ENCODE measurements around the gene GDI1.

DNA sequence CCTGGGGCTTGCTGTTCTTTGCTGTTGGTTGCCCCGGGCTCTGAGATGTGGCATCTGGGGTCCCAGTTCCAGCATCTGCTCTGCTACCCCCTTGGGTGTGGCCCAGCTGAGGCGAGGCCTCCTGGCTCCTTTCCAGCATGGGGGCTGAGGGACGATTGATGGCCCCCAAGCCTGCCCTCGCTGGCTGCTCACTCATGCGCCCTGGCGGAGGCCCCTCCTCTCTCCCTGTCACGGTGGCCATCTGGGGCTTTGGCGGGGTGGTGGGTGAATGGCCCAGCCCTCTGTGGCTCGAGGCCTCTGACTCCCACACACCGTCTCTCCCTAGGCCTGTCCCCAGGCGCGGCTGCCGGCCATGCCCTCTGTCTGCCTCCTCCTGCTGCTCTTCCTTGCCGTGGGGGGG is 22.9 kb downstream of the GDI1 start:
- TF ChIP-seq, protein P1, sequence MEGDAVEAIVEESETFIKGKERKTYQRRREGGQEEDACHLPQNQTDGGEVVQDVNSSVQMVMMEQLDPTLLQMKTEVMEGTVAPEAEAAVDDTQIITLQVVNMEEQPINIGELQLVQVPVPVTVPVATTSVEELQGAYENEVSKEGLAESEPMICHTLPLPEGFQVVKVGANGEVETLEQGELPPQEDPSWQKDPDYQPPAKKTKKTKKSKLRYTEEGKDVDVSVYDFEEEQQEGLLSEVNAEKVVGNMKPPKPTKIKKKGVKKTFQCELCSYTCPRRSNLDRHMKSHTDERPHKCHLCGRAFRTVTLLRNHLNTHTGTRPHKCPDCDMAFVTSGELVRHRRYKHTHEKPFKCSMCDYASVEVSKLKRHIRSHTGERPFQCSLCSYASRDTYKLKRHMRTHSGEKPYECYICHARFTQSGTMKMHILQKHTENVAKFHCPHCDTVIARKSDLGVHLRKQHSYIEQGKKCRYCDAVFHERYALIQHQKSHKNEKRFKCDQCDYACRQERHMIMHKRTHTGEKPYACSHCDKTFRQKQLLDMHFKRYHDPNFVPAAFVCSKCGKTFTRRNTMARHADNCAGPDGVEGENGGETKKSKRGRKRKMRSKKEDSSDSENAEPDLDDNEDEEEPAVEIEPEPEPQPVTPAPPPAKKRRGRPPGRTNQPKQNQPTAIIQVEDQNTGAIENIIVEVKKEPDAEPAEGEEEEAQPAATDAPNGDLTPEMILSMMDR (IDR thresholded peaks at IDR 0.05 in 2 of 3, conservative IDR thresholded peaks at IDR 0.05 in 1 of 3; ENCODE audit: control insufficient read depth in 2 of 3, extremely low read depth in 1 of 3, insufficient read depth in 1 of 3, low read depth in 3 of 3, low read length in 3 of 3): no peak
- TF ChIP-seq SREBF2 (IDR thresholded peaks at IDR 0.05; ENCODE audit: low read length) (no peak), SPI1 (IDR thresholded peaks at IDR 0.05; ENCODE audit: borderline replicate concordance, insufficient read depth, low read depth, low read length) (no peak), WRNIP1 (IDR thresholded peaks at IDR 0.05; ENCODE audit: borderline replicate concordance, low read depth, low read length) (no peak), NR2C2 (IDR thresholded peaks at IDR 0.05; ENCODE audit: borderline replicate concordance, control insufficient read depth, insufficient read length, low read depth) (no peak), EZH2 (IDR thresholded peaks at IDR 0.05; ENCODE audit: borderline replicate concordance, control insufficient read depth, low read depth, low read length) (no peak), ZNF274 (IDR thresholded peaks at IDR 0.05; ENCODE audit: insufficient read depth, insufficient read length) (no peak), POLR2A (IDR thresholded peaks at IDR 0.05; ENCODE audit: low read depth, low read length) (no peak), EP300 (IDR thresholded peaks at IDR 0.05; ENCODE audit: borderline replicate concordance in 1 of 2, control insufficient read depth in 1 of 2, low read depth in 2 of 2, low read length in 2 of 2) (no peak), NRF1 (conservative IDR thresholded peaks at IDR 0.05; ENCODE audit: low read depth, low read length) (no peak), CREM (IDR thresholded peaks at IDR 0.05; ENCODE audit: low read depth) (no peak)
- TF ChIP-seq, protein P2, sequence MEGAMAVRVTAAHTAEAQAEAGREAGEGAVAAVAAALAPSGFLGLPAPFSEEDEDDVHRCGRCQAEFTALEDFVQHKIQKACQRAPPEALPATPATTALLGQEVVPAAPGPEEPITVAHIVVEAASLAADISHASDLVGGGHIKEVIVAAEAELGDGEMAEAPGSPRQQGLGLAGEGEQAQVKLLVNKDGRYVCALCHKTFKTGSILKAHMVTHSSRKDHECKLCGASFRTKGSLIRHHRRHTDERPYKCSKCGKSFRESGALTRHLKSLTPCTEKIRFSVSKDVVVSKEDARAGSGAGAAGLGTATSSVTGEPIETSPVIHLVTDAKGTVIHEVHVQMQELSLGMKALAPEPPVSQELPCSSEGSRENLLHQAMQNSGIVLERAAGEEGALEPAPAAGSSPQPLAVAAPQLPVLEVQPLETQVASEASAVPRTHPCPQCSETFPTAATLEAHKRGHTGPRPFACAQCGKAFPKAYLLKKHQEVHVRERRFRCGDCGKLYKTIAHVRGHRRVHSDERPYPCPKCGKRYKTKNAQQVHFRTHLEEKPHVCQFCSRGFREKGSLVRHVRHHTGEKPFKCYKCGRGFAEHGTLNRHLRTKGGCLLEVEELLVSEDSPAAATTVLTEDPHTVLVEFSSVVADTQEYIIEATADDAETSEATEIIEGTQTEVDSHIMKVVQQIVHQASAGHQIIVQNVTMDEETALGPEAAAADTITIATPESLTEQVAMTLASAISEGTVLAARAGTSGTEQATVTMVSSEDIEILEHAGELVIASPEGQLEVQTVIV (IDR thresholded peaks at IDR 0.05; ENCODE audit: borderline replicate concordance, partially characterized antibody): no peak
- TF ChIP-seq, protein P3, sequence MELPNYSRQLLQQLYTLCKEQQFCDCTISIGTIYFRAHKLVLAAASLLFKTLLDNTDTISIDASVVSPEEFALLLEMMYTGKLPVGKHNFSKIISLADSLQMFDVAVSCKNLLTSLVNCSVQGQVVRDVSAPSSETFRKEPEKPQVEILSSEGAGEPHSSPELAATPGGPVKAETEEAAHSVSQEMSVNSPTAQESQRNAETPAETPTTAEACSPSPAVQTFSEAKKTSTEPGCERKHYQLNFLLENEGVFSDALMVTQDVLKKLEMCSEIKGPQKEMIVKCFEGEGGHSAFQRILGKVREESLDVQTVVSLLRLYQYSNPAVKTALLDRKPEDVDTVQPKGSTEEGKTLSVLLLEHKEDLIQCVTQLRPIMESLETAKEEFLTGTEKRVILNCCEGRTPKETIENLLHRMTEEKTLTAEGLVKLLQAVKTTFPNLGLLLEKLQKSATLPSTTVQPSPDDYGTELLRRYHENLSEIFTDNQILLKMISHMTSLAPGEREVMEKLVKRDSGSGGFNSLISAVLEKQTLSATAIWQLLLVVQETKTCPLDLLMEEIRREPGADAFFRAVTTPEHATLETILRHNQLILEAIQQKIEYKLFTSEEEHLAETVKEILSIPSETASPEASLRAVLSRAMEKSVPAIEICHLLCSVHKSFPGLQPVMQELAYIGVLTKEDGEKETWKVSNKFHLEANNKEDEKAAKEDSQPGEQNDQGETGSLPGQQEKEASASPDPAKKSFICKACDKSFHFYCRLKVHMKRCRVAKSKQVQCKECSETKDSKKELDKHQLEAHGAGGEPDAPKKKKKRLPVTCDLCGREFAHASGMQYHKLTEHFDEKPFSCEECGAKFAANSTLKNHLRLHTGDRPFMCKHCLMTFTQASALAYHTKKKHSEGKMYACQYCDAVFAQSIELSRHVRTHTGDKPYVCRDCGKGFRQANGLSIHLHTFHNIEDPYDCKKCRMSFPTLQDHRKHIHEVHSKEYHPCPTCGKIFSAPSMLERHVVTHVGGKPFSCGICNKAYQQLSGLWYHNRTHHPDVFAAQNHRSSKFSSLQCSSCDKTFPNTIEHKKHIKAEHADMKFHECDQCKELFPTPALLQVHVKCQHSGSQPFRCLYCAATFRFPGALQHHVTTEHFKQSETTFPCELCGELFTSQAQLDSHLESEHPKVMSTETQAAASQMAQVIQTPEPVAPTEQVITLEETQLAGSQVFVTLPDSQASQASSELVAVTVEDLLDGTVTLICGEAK (IDR thresholded peaks at IDR 0.05; ENCODE audit: borderline replicate concordance): no peak
